GM21381 (cell line): ENCODE measurements around the gene KCTD16.

ENCODE experiments used
- ATAC-seq: cut with Tn5 transposase; IDR thresholded peaks from one replicate; pipeline ENCODE4 v1.9.1; 2021; ENCODE audit warnings: mild to moderate bottlenecking, moderate library complexity; ENCODE audit not compliant: unreplicated experiment

KCTD16 gene

DNA sequence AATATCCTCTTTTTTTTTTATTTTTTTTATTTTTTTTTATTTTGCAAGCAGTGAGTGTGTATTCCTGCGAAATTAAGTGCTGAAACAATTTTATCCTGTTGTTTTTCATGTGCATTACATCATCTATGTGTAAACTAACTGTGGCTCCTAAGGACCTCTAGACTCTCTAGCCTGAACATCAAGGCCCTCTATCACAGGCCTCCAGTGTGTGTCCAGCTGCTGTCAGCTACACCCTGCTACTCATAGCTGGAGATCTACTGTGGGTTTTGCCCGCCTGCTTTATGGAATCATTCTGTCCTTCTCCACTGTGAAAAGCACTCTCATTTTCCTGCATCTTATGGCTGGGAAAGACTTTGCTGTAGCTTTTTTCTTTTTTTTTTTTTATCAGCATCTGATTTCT is 157.8 kb downstream of the KCTD16 start:
- no peak for ATAC-seq

DNA sequence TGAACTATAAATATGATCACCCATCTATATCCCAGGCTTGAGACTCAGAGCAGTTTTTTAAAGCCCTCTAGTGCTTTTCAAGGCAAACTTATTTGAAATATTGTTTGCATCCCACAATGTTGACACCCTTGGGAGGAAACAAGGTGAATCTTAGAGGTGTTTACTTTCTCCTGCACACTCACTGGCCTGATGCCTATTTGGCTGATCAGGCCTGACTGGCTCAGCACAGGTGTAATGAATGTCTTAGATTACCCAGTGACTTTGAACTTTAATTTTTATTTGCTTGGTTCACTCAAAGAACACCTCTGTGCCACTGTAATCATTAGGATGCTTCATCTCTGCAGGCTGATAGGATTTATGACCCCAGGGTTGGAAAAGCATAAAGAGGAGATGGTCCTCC is 158.3 kb downstream of the KCTD16 start:
- no peak for ATAC-seq

DNA sequence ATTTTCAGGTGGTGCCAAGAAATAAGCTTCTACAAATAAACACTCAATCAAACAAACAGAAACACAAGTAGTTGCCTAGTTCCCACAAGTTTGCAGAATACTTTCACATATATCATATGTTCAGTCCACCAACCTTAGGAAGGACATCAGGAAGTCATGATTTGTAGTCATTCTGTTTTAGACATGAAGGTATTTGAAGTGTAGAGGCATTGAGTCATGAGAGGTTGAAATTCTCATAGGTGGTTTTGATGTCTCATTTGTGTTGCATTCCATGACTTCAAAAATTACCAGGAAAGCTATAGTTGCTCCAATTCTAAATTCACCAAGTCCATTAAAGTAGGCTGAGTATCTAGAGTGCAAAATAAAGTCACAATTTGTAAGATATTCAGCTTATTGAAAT is 159.0 kb downstream of the KCTD16 start:
- no peak for ATAC-seq

DNA sequence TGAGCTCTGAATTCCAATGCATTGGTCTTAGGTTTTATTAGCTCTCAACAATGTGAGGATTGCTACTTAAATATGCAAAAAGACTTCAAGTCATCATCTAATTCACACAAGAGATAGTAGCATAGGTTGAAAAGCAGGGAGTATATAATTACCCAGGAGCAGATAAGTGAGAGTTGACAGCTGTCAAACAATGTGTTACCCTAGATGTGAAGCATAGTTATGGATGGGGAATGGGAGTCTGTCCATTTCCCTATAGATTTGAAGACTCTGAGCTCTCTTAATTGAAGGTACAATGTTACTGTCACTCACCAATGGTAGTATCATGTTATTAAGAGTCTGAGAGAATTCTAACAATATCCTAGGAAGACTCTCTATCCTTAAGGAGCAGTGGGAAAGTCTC is 160.7 kb downstream of the KCTD16 start:
- ATAC-seq: no peak

DNA sequence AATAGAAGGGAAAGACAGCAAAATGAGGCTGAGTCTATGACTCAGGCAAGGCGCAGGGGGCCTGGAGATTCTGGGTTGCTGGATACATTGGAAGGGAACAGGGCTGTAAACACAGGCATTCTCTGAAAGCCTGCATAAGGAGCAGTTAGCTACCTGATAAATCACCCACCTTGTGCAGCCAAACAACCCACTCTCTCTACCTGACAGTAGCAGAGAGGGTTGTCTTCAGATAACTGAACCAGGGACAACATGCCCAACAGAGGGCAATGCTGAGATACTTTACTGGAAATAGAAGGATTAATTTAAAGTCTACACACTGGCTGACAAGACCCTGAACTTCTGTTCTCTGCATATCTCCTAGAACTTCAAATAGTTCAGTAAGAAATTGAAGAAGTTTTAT is 161.6 kb downstream of the KCTD16 start:
- no peak for ATAC-seq

DNA sequence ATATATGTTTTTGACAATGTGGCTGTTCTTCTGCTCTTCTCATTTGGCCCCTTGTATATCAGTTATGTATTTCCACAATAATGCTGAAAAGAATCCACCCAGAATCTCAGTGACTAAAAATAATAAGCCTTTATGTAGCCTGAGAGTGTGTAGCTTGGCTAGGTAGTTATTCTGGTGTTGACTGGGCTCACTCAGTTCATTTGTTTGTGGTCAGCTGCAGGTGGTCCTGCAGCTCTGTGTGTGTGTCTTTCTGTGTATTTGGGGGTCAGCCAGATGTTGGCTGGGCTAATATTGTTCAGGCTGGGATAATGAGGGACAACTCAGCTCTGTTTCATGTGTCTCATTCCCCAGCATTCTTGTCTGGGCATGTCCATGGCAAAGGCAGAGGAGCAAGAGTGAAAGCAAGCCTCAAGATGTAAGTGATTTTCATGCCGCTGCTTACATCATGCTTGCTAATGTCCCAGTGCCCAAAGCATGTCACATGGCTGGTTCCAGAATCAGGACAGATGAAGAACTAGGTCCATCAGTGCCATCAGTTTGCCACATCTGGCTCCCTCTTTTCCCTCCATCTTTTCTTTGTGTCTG is 162.8 kb downstream of the KCTD16 start:
- ATAC-seq: peak; percentile 46

DNA sequence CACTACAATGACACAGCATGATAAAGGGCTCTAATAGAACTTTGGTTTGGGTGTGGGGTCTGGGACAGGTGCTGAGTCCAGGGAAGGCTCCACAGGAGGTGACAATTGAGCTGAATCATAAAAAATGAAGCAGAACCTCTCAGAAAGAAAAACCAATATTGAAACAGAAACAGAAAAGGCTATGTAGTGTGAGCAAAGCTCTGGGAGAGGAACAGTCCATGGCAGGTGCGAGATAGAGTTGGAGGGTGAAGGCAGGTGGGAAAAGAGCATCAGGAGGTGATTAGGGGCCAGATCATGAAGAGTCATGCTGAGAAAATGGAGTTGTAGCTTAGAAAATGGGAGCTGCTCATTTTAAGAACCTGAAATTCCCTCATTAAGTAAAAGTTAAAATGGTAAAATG is 164.9 kb downstream of the KCTD16 start:
- ATAC-seq: peak; percentile 64

DNA sequence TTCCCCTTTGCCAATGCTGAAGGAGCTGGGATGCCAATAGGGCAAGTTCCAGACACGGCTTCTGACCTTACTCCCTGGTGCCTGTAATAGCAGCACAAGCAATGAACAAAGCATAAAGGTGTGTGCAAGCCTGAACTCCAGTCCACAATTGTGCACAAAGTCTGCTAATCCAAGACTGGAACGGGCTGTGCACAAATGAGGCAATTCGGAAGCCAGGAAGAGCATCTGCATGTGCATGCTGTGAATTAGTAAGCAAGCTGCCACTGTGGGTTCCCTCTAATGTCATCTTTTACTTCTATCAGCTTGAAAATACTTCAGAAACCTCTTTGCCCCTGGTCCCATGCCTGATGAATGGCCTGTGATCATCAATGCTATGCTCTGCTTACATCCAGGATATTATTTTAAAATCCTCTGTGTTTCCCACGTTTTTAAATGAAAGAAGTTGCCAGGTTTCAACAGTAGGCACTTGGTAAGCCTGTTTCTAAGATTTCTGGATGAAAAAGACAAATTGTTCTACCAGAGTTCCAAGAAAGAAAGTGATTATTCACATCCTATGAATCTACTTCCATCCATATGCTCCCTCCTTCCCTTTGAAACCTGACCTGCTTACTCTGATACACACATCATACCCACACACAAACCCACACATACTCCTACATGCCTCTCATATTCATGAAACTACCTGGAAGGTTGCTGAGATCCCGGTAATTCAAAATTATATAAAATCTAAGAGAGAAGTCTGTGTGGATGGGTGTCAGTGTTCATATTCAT is 165.7 kb downstream of the KCTD16 start:
- ATAC-seq: no peak

DNA sequence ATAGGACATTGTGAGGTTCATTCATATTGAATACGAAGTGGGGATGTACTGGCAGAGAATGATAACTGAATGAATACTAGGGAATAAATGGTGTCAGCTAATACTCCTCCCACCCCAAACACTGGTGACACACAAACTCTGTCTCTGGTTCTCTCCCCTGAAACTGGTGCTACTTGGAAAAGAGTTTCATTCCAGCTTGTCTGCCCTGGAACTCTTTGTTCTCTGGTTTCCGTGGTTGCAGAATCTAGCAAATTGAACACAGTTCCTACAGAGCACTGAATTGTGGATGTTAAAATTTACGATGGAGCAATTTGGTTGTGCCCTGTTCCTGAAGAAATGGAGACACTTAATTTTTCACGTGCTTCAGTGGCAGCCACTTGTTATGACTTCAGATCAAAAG is 181.7 kb downstream of the KCTD16 start:
- no peak for ATAC-seq

DNA sequence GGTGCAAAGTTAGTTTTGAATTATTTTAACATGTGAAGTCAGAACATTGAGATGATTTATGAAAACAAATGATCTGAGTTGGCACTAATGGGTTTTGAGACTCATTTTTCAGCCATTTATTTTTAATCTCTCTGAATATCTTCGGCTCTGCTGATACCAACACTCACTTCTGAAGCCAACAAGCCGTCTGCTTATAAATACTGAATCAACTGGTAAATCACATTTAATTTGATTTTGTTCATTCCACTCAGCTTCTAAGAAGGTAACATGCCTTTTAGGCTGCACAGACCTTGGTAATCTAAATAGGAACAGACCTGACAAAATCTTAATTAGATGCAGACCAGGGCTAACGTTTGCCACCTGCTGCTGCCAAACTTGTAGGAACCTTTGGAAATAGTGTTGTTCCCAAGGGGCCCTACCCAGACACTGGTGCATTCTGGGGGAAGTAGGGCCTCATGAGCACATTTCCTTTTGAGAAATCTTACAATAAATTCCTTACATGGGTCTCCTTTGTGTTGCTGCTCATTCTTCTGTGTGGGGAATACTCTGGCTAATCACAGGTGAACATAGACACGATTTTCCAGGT is 182.2 kb downstream of the KCTD16 start:
- no peak for ATAC-seq

DNA sequence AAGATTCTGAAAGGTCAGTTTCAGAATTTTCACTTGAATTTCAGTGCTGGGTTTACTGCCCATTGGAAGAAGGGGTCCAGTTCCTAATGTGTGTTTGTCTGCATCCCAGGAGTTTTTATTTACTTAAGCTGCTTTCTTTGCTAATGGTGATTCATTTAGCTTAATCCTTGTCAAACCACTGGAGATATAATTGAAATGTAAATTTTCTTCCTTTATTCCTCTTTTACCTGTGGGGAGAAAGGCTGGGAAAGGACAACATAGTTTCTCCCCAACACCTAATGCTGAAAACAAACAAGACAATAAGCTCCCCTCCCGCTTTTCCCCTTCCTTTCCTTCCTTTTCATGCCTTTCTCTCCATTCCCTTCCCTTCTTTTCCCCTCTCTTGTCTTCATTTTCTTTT is 185.8 kb downstream of the KCTD16 start:
- no peak for ATAC-seq

DNA sequence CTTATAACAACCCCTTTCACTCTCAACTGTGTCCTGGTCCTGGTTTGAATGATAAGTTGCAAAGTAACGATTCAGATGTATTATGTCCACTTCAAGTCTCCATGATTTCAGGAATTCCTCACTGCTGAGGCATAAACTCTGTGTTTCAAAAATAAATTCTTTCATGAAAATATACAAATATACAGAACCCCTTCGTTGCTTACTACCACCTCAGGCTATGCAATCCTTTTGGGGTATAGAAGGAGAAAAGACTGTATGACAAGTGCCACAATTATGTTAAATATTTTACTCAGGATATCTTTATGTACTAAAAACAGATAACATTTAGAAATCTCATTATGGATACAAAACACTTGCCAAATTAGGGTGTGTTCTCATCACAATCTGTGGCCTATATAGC is 190.7 kb downstream of the KCTD16 start:
- ATAC-seq: no peak

DNA sequence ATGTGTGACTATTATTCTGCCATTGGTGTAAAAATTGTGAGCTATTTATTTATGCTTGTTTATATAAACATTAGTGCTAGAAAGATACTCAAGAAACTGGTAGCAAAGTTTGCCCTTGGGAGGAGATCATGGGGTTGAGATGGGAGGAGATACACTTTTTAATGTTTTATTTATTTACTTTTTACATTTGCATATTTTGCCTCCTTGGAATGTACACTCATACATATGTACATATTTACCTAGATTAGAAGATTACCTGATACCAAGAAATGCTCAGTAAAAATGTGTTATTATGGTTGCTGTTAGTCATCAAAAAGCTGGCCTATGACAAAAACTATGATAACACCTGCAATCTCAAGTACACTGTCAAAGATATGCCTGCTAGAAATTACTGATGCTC is 195.2 kb downstream of the KCTD16 start:
- ATAC-seq: no peak

DNA sequence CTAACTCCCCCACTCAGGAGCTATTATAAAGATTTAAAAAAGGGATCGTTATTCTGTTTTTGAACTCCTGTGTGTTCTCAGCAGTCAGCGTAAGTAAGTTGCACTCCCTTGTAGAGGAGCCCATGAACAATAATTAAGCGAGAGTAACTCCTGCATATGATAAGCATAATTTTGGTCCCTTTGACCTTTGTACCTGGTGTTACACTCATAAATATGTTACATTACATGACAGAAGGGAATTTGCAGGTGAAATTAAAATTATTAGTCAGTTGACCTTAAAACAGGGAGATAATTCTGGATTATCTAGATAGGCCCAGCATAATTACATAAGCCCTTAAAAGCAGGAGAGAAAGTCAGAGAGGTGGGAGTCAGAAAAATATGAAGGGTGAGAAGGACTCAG is 197.3 kb downstream of the KCTD16 start:
- no peak for ATAC-seq

DNA sequence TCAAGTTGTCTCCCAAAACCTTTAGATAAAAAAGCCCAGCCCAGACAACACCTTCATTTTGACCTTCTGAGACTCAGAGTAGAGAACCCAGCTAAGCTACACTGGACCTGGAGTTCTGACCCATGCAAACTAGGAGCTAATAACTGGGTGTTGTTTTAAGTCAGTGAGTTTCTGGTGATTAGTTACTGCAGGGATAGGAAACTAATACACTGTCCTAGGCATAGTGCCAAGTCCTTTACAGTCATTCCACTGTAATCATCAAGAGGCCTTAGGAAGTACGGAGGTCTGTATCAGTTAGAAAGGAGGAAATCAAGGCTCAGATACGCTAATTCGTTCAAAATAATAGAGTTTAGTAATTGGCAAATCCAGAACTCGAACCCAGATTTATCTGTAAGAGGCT is 197.9 kb downstream of the KCTD16 start:
- ATAC-seq: no peak

DNA sequence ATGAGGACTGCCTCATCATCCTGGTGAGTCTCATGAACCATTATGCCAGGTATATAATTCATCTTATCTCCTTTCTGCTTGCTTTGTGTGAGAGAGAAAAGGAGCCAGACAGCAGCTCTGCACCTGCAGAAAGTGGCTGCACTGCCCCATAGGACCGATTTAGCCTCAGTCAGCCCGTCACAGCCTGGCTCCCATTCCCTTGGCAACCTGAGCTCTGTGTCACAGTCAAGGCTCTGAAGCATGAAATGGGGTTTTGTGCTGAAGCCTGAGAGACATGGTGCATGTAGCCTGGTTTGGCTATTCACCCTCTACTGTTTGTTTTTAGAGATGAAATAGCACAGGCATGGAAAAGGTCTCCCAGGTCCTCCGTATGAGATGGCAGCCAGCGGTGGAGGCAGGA is 198.3 kb downstream of the KCTD16 start:
- no peak for ATAC-seq

DNA sequence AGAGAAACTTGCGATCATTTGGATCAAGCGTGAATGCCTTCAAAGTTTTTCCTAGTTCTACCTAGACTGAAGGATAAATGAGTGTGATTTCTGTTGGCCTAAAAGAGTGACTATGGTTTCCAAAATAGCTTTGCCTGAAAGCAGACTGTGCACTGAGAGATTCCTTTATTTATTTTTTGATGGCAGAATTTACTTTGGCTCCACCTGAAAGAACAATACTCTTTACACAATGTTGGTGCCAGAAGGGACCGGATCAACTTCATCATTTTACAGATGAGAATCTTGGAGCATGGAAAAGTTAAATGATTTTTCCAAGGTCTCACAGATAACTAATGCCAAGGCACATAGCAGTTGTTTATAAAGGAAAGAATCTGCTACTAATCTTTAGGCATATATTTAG is 199.6 kb downstream of the KCTD16 start:
- no peak for ATAC-seq

DNA sequence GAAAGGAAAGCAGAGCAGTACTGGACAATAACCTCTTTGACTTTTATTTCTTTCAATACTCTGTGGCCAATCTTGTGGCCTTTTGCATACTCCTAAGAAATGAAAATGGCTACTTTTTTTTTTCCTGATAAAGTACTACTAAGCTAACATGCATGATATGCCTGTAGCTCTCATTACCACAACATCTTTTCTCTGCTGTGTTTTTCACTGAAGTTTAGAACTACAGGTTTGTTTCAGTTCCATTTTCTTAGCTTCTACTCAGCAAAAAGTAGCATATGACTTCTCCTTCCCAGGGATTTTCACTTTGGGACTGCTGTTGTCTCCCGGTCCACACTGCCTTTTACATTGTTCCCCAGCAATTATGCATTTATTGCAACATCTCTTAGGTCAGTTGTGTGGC is 204.0 kb downstream of the KCTD16 start:
- ATAC-seq: no peak

DNA sequence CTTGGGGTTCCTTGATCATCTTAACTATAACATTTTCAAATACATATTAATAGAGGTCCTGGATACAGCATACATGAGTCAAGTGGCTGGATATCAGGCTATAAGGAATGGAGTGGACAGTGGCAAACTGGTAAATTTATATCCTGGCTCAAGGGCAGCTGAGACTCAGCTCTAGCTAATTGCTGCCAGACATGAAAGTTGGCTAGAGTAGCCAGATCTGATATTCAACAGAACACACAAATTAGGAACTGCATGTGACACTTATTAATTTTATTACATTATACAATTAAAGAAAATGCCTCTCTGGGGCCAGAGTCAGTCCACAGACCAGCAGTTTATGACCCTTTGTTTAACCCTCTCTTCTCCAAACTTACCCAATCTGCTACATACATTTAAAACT is 206.5 kb downstream of the KCTD16 start:
- no peak for ATAC-seq

DNA sequence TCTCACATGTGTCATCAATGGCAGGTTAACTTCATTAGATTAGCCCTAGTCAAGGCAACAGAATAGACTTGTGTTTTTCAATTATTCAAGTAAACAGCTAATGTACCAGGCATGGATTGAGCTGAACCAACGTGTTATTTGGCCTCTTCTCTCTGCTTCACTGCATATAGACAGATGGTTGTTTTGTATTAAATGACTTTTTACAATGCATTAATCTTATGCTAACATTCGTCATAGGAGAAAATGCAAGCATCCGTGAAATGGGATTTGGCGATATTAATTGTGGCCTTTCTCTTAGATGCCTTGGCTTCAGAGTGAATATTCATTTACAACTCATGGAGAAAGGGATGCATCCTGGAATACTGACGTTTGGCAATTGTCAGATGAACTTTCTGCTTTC is 208.0 kb downstream of the KCTD16 start:
- ATAC-seq: no peak

DNA sequence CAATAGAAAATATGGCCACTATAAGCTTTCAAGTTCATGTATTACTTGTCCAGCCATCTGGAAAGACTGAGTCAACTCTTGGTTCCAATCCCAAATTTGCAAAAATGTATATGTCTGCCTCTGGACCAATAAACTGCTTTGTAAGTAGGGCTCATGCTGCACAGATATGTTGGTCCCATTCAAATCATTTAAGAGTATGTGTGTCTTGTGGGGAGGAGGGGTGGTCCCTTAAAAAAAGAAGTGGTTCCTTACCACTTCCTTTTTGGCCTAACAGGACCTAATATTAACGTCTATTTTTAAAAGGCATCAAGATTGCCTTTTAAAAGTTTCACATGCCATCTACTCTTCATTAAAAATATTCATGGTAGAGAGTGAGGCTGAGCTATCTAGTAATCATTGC is 214.9 kb downstream of the KCTD16 start:
- ATAC-seq: no peak

DNA sequence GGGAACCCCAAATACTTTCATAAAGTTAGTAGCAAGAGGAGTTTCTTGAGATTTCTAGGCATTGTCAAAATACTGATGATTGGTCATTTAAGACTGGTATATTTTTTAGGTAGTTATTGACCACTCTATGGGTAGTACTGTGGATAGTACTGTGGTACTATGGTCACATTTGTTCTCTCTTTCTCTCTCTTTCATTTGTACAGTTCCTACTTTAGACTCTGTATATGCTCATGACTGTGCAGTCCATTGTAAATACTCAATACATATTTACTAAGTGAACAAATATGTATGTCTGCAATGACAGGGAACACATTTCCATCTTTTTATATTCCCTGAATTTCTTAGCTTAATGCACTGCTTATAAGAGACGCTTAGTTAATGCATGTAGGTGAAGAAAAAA is 215.6 kb downstream of the KCTD16 start:
- no peak for ATAC-seq

DNA sequence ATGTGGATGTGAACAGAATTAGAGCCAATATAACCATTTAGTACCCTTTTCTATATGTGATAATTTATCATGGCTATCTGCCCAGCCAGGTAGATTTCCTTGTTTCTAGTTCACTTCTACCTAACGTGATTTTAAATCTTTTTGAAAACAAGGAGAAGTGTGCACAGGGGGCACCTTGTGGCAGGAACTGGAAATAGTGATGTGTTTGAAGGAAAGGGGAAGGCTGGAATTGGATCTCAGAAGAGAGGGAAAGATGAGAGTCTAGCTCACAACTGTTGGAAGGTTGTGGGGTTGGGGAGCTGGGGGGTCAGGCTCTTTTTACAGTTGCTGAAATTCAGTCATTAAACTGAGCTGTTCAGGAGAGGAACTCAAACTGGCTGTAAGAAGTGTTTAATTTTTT is 219.5 kb downstream of the KCTD16 start:
- no peak for ATAC-seq
